GM10847 (cell line): ENCODE results near the gene RBMS3.

ENCODE experiments used
- POLR2A ChIP-seq: IDR thresholded peaks from 2 replicates; pipeline ENCODE4 v1.6.1; 2011; ENCODE audit not compliant: insufficient read length; ENCODE audit errors: extremely low read depth

Gene RBMS3

DNA sequence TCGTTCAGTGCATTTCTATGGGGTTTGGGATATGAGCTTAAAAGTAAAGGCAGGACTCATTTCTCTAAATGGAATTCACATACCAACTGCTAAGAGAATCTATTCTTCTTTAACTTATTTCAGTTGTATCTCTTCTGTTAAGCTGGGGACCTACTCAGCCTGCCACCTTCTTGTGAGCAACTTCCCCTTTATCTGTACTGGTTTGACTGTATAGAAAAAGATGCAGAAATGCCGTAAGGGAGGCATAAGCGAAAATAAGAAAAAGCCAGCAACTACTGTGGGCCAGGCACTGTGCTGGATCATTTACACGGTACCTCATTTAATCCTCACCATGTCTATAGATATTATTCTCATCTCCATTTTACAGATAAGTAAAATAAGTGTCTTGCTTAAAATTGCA, 38.4 kb downstream of the RBMS3 start:
- TF ChIP-seq POLR2A, result no peak

DNA sequence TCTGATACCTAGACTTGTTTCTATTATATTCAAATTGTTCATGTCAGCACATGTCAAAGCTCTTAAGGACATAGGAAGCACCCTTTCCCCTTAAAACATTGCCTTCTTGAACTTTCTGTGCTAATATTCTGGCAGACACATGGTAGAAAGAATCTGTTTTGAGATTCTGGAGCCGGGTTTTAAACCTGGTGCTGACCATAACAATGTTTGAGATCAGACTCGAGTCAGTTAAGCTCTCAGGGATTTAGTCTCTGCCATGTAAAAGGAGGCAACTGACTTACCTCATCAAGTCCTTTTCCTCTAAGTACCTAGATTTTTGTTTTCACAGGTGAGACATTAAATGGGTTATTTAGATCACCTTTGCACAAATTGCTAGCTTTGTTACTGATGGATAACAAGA, 38.9 kb downstream of the RBMS3 start:
- no peak for TF ChIP-seq POLR2A

DNA sequence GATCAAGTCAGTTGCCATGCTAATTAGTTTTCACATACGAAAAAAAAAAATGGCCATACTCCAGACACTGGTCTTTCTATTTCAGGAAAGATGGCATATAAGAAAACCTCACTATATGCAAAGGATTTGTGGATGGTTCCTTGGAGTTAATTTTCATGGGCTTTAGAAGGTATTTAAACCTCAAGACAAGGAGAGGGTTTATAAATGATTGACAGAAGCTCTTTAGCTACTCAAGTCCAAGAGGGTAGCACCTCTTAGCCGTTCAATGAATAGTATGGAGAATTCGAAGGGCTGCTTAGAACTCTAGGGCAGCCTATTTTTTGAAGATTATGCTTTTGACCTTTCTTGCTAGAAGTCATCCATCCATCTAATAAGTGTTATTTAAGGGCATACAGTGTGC, 41.7 kb downstream of the RBMS3 start:
- no peak for TF ChIP-seq POLR2A

DNA sequence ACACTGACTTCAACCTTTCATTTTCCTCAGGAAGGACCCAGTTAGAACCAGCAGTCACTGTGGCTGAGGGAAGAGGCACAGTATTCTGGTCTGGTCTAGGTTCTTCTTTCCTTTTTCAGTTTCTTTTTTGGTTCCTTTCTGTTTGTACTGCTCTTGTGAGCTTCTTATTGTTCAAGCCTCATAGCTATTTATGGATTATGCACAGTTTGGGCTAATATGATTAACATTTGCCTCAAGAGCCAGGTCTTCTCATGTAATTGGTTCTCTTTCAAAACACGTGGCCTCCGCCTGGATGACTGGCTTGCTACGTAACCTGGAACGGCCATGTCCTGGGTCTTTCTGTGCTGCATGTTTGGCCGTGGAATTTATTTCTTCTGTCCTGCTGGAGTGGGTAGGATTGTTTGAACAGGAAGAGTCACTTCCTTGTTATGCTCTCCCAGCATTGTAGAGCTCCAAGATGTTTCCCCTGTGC, 43.3 kb downstream of the RBMS3 start:
- no peak for TF ChIP-seq POLR2A

DNA sequence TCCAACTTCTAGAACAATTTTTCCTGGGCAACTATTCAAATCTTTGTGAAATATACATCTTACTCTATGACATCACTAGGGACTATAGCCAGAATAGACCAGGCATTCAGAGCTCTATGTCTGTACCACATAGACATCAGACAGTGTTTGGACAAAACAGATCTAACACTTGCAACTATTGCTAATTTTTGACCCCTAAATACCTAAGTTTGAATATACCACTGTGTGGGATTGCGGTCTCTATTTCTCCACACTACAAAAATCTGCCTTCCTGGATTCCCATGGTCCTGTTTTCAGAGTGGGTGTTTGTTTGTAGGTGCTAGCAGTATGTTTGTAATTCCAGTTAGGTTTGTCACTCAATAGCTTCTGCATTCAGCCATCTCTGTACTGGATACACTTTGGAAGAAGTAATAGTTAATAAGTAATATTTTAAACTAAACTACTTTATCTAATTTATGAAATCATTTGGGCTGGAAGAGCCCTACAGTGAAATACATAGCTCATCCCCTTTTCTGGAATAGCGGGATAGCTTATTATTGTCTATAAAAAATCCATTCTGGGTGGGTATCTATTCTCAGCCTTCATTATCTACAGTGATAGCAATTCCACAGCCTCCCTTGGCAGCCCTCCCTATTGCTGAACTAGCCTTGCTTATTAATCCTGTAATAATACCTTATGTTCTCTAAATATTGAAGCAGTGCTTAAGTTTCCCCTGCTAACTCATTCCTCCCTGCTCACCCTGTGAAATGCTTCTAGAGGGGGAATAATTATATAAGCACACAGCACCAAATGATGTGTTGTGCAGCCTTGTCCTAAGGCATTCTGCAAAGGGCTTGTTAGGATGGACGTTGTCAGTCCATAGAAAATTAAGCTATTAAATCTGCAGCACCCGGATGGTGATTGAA, 49.4 kb downstream of the RBMS3 start:
- TF ChIP-seq POLR2A, result no peak

DNA sequence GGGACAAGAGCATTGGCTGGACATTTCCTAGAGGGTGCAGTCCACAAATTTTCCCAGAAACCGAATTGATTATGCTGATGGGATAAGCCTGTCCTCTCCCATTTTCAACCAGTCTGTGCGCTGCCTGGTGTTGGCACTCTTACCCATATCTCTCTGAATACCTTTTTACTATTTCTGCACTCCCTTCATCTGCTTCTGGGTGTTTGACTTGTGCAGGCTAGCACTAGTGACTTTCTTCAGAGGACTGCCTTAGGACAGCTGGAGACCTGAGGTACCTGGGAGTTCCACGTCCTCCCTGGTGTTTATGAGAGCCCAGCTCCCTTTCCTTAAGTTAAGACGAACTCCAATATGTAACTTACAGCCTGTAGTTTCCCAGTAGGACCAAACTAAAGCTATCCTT, 50.2 kb downstream of the RBMS3 start:
- TF ChIP-seq POLR2A, result no peak

DNA sequence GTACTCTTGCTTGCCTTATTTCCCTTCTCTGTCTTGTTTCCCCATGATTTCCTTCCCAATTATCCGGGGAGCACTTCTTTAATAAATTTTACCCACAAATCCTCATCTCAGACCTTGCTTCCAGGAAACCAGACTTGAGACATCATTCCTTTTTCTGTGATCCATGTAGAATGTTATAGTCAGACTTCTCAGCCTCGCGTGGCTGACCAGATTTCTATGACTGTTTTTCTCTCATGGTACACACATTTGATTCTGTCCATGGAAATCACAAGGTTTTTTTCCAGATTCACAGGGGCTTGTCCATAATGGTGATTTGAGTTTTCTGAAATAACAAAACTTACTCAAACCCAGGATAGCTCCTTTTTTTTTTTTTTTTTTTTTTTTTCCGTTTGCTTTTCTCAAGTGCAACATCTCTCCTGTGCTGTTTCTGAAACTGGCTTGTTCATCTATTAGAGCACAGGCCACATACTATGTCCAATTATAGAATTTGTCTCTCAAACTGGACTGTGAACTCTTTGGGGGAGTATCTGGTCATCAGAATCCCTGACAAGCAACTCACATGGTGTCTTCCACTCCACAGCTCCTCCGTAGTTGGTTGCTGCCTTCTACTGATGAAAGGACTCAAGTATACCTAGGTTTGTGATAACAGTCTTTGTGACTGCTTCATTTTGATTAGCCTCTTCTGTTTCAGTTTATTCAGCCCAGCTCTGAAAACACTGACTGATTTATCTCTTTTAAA, 50.8 kb downstream of the RBMS3 start:
- no peak for TF ChIP-seq POLR2A

DNA sequence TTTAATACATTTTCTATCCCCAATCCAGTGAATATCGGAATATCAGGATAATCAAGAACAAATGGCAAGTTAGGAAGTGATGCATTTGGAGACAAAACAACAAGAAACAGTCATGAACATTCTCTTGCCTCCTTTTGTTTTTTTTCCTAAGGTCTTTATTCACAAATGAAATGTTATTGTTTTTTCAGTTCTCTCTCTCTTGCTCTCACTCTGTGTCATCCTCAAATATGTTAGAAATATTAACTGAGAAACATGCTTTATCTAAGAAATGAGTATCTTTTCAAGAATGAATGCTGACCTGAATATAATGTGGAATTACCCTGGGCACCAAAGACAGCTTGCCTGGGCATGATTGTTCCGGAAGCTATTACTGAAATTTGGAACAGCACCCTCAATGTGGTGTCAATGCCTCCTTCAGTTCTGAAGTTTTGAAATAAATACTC, 51.3 kb downstream of the RBMS3 start:
- no peak for TF ChIP-seq POLR2A

DNA sequence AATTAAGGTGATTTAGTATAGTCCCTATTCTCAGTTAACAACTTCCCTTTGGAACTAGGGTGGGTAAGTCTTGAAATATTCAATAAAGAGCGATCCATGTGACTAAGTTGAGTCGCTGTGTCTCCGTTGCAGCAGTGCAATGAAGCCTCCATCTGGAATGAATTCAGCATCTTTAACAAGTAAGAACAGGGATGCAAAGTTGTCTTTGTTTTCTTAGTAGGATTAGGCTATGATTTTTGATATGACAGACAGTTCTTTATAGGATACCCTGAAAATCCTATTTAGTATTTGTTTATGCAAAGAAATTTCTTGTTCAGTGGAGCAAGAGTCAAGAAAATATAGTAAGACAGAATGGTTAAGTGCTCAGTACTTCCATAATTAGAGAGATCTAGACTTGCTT, 52.7 kb downstream of the RBMS3 start:
- no peak for TF ChIP-seq POLR2A

DNA sequence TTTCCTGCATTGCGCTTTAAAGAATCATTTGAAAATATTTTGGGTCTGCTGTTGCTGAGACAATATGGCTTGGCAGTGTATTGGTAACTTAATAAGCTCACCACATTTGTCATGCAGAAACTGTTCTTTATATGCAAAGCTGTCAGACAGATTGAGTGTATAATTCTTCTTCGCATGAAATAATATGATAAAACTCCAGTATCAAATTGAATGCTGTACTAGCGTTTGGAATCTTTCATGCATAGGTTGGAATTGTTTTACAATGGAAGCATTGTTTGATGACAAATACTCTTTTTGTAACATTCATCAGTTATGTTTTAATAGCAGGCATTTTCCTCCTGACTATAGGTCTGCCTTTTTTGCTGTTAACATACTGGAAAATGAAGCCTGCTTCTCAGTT, 53.8 kb downstream of the RBMS3 start:
- no peak for TF ChIP-seq POLR2A

DNA sequence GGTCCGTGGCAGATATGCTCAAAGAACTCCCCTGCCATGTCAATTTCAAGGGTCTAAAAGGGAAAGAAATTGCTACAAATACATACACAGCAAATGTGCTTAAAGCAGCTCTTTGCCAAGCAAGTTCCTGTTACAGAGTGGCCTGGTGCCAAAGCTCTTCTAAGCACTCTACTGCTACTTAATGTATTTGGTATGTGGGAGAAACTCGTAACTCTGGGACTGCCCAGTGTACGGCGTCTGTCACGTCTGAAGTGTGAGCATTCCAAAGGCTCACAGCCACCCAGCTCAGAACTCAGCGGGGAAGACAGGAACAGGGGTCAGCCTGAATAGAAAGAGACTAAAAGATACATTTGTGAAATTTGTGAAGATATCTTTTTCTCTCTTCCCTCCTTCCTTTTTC, 54.6 kb downstream of the RBMS3 start:
- TF ChIP-seq POLR2A, result no peak

DNA sequence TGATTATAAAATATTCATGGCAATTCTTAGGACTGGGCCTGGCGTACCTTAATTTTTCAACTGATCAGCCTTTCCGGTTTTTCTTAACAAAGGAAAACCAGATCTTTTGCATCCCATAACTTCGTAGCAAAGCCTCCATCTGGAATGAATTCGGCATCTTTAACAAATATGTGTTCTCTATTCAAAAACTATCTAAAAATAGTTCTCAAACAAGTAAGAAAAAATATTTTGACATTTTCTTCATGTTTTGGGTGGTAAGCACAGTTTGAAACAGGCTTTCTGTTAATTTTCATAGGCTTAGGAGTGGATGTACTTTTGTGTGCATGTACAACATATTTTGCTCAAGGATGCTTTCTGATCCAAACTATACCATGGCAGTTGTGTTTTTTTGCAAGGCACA, 55.1 kb downstream of the RBMS3 start:
- TF ChIP-seq POLR2A, result no peak

DNA sequence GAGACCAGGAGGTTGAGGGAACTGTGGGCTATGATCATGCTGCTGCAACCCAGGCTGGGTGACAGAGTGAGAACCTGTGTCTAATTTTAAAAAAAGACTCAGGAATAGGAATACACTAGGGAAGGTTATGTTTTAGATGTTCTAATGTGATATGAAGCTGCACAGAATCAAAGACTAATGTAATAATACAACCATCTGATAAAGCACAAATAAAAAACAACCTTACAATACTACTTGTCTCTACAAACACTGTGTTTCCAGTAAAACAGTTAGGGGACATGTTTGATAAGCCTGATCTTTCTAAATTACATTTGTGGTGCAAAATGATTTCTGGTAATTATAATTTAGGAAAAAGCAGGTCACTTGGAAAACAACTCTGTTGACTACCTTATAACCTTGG, 56.7 kb downstream of the RBMS3 start:
- TF ChIP-seq POLR2A, result no peak

DNA sequence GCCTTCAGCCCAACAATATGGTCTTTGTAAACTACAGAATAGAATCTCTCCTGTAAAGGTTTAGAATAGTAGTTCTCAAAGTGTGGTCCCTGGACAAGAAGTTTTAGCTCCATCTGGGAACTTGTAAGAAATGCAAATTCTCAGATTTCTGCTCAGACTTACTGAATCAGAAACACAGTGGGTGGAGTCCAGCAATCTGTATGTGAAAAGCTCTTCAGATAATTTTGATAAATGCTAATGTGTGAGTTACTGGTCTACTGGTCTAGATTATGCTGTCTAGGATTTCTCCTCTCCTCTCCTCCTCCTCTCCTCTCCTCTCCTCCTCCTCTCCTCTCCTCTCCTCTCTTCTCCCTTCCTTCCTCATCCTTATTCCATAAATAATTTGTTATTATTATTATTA, 57.5 kb downstream of the RBMS3 start:
- TF ChIP-seq POLR2A, result no peak

DNA sequence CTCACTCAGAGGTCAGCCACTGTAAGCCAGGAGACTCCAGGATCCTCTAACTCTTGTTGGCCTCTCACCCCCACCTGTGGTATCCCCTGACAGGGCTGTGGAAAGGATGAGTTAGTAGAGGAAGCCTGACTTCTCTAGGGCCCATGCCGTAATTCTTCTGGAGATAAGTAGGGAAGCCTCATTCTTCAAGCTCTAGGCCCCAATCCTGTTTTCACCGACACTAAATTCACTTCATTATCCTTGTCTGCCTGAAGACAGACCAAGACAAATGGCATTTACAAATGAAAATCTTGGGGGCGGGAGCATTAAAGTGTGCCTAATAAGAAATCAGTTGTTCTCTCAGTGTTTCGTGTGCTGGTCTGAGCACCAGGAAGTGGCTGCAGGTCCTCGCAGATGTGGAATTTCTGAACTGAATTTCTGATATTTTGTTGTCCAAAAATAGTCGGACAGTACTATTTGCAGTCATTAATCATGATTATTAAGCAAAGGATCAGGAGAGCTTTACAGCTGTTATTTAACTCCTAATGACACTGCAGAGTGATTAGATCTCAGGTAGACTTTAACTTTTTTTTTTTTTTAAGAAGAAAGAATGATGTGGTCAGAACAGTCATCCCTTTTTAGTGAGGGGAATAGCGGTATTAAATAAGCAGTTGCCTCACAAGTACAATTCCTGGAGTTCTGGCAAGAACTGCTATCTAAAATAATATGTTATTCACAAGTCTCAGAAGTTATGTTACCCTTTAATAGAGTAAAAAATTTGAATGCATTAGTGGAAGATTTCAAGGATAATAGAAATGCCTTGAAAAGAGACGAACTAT, 58.4 kb downstream of the RBMS3 start:
- TF ChIP-seq POLR2A, result no peak
